GM19328 (cell line): ENCODE measurements around the gene OR8B12.
"Not testable (repeated sequence)": the region's sequence is repeated elsewhere in the genome, so short reads cannot be mapped to it uniquely, and the experiment has no call there.

Source experiments
- ATAC-seq: cut with Tn5 transposase; IDR thresholded peaks from one replicate; pipeline ENCODE4 v1.9.1; 2021; ENCODE audit warnings: mild to moderate bottlenecking, moderate library complexity; ENCODE audit not compliant: unreplicated experiment

Gene OR8B12

GRCh38 chr11:124533626-124534025 is 9.8 kb downstream of the OR8B12 start:
- ATAC-seq: no peak

- ATAC-seq: no peak
Observed at GRCh38 chr11:124520550-124520854, 23.0 kb downstream of the OR8B12 start.

GRCh38 chr11:124519850-124520549 is 23.5 kb downstream of the OR8B12 start:
- no peak for ATAC-seq

- ATAC-seq: no peak
Observed at GRCh38 chr11:124518989-124519451, 24.4 kb downstream of the OR8B12 start.

GRCh38 chr11:124517314-124517713 is 26.1 kb downstream of the OR8B12 start:
- ATAC-seq: no peak

- ATAC-seq: not testable (repeated sequence)
Observed at GRCh38 chr11:124514675-124515074, 28.8 kb downstream of the OR8B12 start.

- no peak for ATAC-seq
Observed at GRCh38 chr11:124514131-124514530, 29.3 kb downstream of the OR8B12 start.

GRCh38 chr11:124511745-124512144 is 31.7 kb downstream of the OR8B12 start:
- ATAC-seq: no peak

- ATAC-seq: no peak
Observed at GRCh38 chr11:124510279-124510678, 33.2 kb downstream of the OR8B12 start.

- ATAC-seq: no peak
Observed at GRCh38 chr11:124499711-124500110, 43.7 kb downstream of the OR8B12 start.

GRCh38 chr11:124493016-124493655 is 50.3 kb downstream of the OR8B12 start:
- no peak for ATAC-seq
